HG02763 (cell line): Measurements from ENCODE around the gene RNF151.
A peak's percentile ranks its signal among the peaks of the same experiment; 100 is the strongest.
"Not testable (repeated sequence)": the region's sequence is repeated elsewhere in the genome, so short reads cannot be mapped to it uniquely, and the experiment has no call there.

Source experiments
- ATAC-seq: cut with Tn5 transposase; IDR thresholded peaks from one replicate; pipeline ENCODE4 v1.9.1; 2021; ENCODE audit warnings: mild to moderate bottlenecking, moderate library complexity; ENCODE audit not compliant: unreplicated experiment

RNF151 gene

GRCh38 chr16:1966460-1966859 is at the start of gene RNF151:
TSS of gene RNF151 (plus strand) at chr16:1966856. CDS start at chr16:1966882, 26 bp downstream.
- ATAC-seq, result no peak

- ATAC-seq, result no peak
These were observed 49.5 kb upstream of the RNF151 start for GRCh38 chr16:1917056-1917664.

- ATAC-seq, result no peak
These were observed 48.8 kb upstream of the RNF151 start for GRCh38 chr16:1917665-1918350.

GRCh38 chr16:1918351-1919326 is 48.0 kb upstream of the RNF151 start, which contains the start of gene HS3ST6:
TSS of gene HS3ST6 (minus strand) at chr16:1918415. CDS start at chr16:1918323, 92 bp downstream.
- ATAC-seq, result no peak

- ATAC-seq, result no peak
These were observed 47.2 kb upstream of the RNF151 start for GRCh38 chr16:1919327-1919998.

DNA sequence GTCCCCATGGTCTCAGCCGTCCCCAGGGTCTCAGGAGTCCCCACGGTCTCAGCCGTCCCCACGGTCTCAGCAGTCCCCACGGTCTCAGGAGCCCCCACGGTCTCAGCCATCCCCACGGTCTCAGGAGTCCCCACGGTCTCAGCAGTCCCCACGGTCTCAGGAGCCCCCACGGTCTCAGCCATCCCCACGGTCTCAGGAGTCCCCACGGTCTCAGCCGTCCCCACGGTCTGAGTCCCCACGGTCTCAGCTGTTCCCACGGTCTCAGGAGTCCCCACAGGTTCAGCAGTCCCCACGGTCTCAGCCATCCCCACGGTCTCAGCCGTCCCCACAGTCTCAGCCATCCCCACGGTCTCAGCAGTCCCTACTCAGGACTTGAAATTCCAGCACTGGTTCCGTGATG is 46.5 kb upstream of the RNF151 start:
- not testable (repeated sequence) for ATAC-seq

- ATAC-seq, result no peak
These were observed 45.9 kb upstream of the RNF151 start for GRCh38 chr16:1920727-1921171.

GRCh38 chr16:1922357-1922756 is 44.3 kb upstream of the RNF151 start:
- ATAC-seq, result no peak

- ATAC-seq, result no peak
These were observed 43.2 kb upstream of the RNF151 start for GRCh38 chr16:1923299-1924034.

DNA sequence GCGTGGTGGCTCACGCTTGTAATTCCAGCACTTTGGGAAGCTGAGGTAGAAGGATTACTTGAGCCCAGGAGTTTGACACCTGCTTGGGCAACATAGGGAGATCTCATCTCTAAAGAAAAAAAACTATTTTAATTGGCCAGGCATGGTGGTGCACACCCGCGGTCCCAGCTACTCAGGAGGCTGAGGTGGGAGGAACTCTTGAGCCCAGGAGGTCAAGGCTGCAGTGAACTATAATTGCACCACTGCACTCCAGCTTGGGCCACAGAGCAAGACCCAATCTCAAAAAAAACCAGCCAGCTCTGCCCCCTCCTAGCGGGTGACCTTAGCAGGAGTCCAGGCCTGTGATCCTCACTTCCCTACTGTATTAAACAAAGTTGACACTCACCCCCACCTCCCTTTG is 42.6 kb upstream of the RNF151 start:
- no peak for ATAC-seq

DNA sequence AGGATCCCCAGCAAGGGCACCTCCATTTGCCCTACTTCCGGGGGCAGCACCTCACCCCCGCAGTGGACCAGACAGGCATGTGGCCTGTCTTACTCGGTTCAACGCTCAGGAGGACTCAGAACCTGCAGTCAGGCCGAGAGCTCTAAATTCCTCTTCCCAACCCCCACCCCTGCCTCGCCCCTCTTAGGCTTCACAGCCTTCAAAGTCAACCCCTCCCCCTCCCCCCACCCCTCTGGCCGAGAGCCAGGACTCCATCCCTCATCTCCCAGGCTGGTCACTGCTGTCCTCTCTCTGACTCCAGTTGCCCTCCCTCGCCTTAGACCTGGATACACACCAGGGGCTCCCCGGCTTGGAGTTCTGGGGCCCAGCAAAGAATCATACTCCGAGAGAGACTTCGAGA is 40.4 kb upstream of the RNF151 start:
- no peak for ATAC-seq

DNA sequence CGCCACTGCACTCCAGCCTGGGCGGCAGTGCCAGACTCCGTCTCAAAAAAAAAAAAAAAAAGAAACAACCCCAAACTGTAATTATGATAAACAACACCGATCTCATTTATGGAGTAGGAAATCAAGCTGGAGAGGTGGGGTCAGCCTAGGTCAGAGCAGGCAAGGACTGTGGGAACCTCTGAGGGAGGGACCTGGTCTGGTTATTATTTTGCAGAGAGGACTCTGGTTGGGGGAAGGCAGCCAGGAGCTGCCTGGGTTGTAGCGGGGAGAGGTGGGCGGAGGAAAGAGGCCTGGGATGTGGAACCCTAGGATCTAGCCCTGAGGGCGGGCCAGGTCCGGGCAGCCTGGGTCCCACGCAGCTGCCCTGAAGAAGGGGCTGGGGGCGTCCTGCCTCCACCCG is 37.6 kb upstream of the RNF151 start:
- no peak for ATAC-seq

- peak; percentile 90 for ATAC-seq
These were observed 36.9 kb upstream of the RNF151 start for GRCh38 chr16:1929578-1930337.

DNA sequence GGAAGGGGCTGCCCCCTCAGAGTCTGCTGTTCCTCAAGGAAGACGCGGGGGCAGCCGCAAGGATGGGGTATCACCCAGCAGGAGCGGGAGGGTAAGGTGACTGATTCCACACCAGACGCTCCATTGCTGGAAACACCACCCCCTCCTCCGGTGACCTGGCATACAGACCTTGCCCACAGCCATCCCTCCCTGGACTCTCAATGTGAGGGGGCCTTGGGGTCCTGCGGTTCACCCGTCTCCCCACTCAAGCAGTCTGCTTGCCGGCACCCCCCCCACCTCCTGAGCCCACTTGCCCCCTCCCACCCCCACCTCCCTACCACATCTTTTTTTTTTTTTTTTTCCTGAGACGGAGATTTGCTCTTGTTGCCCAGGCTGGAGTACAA is 36.3 kb upstream of the RNF151 start:
- no peak for ATAC-seq

GRCh38 chr16:1932050-1933028 is 34.3 kb upstream of the RNF151 start:
- ATAC-seq, result no peak

DNA sequence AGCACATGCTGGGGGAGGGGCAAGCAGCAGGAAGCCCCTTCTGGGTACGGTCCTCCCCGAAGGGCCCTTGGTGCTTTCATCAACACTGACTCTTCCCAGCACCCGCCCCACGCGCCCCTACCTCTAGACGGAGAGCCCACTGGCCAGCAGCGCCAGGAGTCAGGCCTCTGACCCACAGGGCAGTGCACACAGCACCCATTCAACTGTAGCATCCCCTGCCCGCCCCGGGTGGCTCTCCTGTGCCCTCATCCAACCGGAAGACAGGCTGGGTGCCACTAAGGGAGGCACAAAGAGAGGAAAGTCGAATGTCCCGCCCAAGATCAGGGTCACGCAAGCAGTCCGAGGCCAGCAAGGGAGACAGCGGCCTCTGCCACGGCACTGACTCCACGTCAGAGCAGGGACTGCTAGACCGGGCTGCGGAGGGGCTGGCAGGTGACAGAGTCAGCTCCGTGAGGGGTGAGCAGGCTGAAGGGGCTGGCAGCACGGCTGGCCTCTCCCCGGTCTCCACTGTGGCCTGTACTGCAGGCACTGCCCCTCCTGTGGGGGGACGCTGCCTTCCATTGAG is 33.5 kb upstream of the RNF151 start:
- ATAC-seq, result no peak

DNA sequence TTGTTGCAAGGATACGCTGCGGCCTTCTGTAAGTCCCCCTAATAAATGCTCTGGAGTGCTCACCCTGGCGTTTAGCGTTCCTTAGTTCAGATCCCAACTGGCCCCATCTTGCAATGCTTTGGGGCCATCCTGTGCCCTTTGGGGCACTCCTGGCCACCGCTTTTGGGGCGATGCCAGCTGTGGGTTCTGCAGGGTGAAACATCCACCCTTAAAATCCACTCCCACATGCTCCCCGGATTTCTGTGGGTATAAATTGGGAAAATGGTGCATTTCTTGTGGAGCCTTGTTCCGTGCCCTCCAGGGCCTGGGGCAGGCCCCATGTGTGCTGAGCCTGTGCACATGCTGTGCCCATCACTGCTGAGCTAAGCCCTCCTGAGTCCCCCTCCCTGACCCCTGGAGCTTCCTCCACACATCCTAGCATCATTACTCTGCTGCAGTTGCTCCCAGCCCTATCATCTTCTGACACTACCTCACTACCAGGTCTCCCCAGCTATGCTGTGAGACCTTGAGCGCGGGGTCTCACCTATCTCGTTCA is 29.6 kb upstream of the RNF151 start:
- no peak for ATAC-seq

GRCh38 chr16:1938316-1938715 is 28.3 kb upstream of the RNF151 start:
- no peak for ATAC-seq
